HG03095 (cell line): ENCODE measurements around the gene CD300LF.

Experiments used
- ATAC-seq: cut with Tn5 transposase; IDR thresholded peaks from one replicate; pipeline ENCODE4 v1.9.1; 2021; ENCODE audit warnings: moderate library complexity; ENCODE audit not compliant: unreplicated experiment

CD300LF gene

DNA sequence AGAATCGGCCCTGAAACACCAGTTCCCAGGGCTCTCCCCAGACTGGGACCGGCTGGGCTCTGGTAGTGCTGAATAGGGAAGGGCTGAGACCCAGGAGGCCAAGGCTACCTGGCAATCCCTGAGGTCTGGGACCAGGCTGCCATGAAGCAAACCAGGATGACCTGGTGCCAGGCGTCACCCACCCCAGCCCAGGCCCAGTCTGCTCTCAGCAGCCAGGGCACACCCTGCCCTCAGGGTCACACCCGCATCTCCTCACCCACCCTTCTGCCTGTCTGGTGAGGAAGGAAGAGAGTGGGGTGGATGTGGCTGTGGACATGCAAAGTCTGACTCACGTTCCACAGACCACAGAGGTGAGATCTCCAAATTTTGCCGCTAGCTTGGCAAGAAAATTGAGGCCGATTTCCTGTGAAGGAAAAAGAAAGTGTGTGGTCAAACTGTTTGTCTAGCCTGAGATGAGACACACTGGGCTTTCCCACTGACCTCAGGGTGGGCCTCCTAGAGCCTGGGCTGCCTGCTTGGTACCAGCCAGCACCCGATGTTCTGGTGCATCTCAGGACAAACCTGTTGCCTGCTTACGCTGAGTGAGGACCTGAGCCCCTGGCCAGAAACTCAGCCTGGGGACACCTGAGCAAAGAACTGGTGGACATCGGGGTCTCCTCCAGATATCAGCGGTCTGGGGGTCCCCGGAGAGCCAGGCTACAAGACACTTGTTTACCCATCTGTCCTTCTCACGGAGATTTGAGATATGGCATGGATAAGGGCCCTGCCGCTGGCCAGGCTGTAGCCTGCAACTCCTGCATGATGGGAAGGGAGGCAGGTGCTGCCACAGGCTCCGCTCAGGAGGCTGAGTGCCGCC, 18.0 kb upstream of the CD300LF start:
- no peak for ATAC-seq

DNA sequence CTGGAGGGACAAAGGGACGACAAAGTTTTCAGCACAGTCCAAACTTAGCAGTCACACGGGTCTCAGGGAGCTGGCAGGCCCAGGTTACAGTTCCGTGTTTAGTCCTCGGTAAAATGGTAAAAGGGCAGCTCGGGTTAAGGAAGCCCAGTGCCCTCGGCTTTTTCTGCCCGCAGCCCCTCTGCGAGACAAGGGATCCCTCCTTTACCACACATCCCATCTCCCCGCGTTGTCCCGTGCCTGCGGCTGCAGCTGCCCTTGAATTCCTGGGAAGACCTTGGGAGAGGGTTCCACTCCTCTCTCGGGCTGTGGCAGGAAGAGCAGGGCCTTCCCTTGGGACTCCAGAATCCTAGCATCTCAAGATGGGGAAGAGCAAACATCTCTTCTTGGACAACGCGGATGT, 17.1 kb upstream of the CD300LF start:
- ATAC-seq = no peak

DNA sequence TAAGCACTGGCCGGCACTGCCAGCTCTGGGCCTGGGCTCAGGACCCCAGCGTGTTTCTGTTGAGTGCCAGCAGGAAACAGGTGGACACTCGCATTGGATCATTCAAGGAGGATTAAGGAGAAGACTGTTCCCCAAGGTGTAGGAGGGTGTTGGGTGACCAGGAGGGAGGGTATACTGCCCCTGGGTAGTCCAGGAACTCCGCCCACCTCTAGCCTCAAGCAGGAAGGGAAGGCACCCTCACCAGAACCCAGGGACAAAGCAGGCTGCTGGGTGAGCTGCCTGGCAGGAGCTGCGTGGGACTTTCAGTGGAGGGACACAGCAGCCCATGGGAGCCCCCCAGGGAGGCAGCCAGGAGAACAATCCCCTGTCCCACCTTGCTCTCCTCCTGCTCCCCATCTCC, 16.6 kb upstream of the CD300LF start:
- ATAC-seq = no peak

DNA sequence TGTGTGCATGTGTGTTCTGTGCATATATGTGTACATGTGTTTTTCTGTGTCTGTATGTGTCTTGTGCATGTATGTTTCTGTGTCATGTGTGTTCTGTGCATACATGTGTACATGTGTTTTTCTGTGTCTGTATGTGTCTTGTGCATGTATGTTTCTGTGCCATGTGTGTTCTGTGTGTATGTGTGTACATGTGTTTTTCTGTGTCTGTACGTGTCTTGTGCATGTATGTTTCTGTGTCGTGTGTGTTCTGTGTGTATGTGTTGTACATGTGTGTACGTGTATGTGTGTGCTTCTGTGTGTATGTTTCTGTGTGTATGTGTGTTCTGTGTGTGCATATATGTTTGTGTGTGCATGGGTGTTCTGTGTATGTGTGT, 16.0 kb upstream of the CD300LF start:
- ATAC-seq = no peak

DNA sequence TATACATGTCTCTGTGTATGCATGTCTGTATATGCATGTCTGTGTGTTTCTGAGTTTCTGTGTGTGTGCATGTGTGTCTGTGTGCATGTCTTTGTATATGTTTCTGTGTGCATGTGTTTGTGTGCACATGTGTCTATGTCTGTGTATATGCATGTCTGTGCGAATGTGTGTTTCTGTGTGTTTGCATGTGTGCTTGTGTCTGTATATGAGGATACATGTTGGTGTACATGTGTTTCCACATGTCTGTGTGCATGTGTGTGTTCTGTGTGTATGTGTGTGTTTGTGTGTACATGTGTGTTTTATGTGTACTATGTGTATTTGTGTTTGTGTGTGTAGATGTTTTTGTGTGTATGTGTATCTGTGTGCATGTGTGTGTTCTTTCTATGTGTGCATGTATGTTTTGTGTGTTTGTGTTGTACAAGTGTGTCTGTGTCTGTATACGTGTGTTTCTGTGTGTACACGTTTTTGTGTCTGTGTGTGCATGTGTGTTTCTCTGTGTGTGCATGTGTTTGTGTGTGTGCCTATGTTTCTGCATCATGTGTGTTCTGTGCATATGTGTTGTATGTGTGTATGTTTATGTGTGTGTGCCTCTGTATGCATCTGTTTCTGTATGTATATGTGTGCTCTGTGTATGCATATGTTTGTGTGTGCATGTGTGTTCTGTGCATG, 15.4 kb upstream of the CD300LF start:
- ATAC-seq = no peak

DNA sequence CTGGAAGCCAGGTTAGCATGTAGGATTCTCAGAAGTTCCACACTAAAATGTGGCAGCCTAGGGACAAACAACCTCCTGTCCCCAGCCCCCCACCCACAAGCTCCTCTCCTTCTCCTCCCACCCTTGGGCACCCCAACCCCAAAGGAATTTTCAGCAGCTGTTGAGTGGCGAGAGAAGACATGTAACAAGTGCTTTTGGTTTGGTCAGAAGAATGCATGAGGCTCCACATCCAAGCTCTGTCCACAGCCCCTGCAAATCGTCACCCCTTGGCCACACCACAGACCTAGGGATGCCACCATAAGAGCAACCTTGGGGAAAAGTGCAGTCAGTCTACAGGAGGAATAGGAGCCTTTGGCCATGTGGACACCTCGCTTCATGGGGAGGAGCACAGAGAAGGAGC, 12.4 kb upstream of the CD300LF start:
- ATAC-seq = no peak

DNA sequence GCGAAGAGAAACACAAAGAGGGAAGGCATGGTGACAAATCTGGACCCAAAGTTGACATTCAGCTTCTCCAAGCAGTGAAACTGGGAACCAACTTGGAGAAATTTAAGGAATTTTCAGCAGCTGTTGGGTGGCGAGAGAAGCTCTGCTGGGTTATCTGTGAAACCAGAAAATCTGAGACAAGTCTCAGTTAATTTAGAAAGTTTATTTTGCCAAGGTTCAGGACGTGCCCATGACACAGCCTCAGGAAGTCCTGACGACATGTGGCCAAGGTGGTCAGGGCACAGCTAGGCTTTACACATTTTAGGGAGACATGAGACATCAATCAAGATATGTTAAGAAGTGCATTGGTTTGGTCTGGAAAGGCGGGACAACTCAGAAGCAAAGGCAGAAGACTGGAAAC, 11.2 kb upstream of the CD300LF start:
- ATAC-seq = no peak

DNA sequence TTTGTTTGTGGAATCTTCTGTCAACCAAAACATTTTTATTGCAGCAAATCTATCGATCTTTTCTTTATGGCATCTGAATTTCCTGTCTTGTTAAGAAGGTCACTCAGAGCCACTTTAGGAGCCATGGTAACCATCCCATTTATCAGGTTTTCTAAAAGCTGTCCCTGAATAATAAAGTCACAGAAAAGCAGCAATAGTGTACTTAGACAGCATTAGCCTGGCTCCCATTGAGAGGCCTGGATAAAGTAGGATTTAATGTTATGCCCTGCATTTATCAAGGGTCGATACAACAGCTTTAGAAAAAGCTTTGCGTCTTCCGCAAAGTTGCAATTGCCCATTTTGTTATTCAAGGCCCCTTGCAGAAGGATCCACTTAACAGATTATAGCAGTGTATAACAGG, 10.1 kb upstream of the CD300LF start:
- ATAC-seq = no peak

DNA sequence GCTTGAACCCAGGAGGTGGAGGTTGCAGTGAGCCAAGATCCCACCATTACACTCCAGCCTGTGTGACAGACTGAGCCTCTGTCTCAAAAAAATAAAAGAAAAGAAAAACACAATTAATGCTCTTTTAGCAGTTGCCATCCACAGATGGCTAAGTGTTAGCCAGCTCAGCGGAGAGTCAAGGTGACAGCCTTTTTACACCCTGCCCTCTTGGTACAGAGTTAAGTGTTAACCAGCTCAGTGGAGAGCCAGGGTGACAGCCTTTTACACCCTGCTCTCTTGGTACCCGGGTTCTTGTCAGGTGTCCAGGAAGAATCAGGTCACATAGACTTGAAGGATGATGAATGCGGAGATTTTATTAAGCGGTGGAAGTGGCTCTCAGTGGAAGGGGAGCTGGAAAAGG, 7.8 kb upstream of the CD300LF start:
- no peak for ATAC-seq

DNA sequence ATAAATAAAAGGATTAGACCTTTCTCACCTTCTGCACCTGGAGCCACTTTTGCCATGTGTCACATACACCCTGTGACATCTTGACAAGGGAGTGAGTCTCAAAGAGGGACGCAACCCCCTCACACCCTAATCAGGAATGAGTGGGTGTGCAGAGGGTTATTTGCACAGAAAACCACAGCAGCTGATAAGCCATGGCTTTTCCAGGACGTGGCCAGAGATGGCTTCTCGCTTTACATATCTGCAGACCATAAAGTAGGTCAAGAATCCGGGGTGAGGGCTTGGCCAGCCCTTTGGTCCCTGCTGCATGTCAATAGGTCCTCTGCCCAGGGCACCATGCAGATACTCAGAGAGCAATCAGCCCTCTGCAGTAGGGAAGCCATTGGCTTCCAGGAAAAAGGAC, 2.4 kb upstream of the CD300LF start:
- ATAC-seq = no peak

DNA sequence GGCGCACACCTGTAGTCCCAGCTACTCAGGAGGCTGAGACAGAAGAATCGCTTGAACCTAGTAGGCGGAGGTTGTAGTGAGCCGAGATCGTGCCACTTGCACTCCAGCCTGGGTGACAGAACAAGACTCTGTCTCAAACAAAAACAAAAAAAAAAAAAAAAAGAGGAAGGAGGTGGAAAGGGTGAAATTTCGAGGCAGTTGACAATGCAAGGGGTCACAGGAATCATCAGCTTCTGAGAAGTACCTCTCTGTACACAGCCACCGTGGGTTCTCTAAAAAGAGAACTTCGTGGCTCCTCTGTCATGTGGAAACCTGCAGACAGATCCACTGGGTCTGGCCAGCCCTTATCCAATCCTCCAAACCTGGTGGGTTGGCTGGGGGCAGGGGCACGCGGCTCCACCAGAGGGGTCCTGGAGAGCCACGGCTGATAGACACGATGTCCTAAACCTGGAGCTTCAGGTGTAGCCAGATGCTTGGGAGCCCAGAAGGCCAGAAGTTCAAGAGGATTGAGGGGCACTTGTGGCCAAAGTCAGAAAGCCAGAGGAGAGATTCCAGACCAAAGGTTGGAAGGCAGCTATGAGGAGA, 540 bp upstream of the CD300LF start:
- ATAC-seq = no peak

DNA sequence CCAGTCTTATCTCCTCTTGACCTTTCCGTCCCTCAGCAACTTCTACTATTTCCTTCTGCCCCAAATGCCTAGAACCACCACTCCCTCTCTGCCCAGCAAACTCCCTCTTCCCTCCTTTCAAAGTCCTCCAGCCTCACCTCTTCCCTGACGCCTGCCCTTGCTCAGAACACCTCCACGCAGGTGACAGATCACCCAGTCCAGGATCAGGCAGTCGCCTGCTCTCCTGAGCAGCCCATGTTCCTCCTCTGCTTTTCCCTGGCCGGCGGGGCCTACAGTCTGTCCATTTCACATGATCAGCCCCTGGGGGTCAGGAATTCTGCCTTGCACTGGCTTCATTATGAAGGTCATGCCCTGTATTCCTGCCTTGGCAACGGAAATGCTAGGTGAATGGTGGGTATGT, 422 bp downstream of the CD300LF start:
- ATAC-seq = no peak

DNA sequence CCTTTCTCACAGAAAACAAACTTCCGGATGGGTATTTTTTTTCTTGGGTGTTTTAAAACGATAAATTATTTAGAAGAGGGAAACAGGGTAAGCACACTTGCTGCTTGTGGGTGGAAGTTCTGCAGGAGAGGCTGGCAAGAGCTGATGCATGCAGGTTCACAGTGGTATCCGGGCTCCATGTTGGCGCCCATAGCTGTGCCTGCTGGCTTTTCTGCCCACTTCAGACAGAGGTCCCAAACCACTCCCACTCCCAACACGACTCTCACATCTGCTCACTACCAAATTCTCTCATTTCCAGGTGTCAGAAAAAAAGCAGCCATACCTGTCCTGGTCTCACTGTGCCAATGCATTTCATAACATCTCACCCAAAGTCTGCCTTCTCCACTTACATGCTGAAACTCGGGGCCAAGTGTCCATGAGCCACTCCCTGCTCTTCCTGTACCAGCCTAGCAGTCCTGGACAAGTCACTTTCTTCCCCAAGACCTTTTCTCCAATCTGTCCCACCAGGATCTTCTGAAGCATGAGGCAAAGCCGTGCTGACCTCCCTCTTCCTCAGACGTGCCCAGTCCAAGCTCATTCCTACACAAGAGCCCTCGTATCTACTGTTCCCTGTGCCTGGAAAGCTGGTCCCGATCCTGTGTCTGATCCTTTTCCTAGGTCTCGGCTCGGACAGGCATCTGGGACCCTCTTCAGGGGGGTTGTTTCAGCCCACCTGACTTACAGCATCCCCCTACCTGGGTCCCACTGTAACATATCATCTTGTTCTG, 1.5 kb downstream of the CD300LF start:
- ATAC-seq = no peak

DNA sequence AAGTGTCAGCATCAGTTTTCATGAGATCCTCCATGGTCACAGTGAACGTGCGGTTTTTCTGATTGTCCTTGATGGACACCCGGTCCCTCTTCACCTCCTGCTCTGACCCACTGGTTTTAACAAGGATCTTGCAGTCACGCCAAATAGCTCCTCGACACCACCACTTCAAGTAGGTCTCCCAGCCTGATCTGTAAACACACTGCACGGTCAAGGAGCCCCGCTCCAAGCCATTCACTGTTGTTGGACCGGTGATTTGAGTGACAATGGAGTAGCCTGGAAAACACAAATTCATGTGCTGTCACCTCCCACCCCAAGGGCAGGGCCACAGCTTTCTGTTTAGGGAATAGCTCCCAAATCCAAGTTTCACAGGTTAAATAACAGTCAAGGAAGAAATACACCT, 8.2 kb downstream of the CD300LF start:
- ATAC-seq = no peak

DNA sequence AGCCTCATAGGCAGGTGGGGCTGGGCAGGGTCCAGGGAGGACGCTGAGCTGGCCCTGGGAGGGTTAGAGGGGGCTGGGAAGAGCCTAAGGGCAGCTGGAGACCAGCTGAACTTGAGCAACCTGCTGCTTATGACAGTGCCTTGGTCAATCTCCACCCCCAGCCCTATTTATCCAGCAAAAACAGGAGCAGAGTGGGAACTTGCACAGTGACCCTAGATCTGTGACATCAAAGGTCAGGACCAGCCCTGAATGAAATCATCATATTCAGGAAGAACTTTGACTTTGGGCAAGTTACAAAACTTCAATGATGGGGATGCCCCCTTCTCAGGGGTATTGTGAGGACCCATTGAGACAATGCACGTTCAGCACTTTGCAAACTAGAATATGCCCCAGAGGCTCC, 9.4 kb downstream of the CD300LF start:
- no peak for ATAC-seq

DNA sequence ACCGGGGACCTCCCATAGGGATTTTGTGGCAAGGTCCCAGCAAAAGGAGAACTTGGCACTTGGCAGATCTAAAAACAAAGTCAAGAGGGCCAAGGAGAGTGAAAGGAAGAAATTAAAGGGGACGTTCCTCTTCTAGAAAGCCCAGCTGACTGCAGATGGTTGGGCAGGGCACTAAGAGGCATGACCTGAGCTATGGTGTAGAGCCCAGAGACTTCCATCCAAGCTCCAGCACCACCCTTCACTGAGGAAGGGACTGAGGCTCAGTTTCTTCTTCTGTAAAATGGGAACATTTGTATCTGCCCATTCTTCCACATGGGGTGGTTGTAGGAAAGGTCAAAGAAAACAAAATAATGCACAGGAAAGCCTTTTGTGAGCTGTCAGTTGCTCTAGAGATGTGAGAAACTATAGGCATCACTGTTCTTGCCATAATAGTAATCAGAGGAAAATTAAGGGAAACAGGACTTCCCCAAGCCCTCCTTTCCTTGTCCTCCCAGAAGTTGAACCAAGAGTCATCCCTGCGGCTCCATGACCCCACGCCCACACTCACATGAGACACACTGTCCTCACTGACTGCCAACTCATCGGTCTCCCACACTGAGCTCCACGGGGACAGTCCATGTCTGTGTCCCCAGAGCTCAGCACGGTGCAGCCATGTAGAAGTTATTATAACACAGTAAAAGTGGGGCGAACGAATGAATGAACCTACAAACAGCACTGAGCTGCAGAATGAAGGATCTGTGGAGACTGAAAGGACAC, 10.4 kb downstream of the CD300LF start:
- no peak for ATAC-seq

DNA sequence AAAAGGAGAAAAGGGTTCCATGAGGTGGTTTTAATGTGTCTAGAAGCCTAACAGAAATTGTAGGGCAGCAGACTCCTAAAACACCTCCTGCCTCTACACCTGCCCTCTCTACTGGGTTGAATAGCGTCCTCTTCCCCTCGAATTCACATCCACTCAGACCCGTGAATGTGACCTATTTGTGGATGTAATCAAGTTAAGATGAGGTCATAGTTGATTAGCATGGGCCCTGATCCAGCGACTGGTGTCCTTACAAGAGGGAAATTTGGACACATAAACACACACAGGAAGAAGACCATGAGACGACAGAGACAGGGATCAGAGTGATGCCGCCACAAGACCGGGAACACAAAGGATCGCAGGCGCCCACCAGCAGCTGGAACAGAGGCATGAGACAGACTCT, 13.5 kb downstream of the CD300LF start:
- ATAC-seq = no peak

DNA sequence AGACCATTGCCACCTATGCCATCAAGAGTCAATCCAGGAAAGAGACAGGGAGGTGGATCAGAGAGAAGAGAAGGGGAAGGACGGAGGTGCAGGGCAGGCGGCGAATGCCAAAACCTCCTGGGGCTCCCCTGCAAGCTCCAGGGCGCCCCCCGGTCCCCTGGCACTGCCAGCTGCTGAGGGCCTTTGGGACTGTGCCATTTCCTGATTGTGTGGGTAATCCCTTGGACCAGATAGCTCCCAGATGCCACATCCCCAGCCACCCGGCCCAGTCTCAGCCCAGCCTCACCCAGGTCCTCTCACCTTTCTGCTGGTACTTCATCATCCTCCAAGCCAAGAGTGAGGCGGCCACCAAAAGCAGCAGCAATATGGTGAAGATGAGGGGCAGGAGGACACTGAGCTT, 14.7 kb downstream of the CD300LF start:
- ATAC-seq = no peak

DNA sequence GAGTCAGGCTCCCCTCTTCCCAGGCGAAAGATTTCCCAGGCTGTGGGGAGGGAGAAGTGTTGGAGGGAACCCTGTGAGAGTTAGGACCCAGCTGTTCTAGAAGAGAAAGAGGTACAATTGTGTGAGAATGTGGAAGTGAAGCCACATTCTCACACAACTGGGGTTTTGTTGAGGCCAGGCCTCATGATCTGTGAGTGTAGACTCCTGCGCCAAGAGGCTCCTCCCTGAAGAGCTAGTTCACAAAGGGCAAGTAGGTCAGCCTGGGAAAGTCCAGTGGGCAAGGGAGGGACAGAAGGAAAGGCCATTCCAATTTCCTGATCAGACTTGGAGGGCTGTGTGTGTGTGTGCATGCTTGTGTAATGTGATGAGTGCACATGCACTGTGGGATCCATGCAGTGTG, 15.2 kb downstream of the CD300LF start:
- no peak for ATAC-seq

DNA sequence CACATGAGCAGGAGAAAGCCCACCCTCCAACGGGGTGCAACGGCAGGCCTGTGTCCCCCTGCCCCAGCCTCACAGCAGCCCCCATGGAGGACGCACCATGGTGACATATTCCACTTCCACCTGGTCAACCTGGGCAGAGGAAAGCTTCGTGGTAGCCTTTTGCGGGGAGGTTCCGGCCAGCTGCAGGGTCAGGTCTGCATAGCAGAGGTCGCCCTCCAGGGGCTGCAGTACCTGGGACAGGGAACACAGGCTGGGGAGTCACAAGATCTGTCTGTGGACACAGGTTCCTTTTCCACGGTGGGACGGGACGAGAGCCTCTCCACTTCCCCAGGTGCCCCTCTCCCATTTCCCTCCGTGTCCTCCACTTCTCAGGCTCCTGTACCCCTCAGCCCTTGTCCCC, 17.1 kb downstream of the CD300LF start:
- ATAC-seq = no peak

DNA sequence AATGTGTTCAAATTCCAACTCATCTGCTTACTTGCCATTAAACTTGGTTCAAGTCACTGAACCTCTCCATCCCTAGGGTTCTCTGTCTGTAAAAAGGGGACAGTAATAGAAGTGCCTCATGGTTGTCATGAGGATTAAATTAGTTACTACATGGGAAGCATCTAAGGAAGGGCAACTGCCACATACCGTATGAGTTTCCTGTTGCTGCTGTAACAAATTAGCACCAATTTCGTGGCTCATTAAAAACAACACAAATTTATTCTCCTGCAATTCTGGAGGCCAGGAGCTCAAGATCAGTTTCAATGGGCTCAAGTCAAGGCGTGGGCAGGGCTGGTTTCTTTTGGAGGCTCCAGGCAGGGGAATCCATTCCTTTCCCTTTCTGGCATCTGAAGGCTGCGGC, 18.6 kb downstream of the CD300LF start:
- no peak for ATAC-seq
